SIG-M5 (cell line): ENCODE results near the gene PRR3.
"Not testable (repeated sequence)": the region's sequence is repeated elsewhere in the genome, so short reads cannot be mapped to it uniquely, and the experiment has no call there.

Experiments
- DNase-seq: peaks from one replicate; lab custom pipeline; 2025; lab: John Stamatoyannopoulos, UW

Gene PRR3

DNA sequence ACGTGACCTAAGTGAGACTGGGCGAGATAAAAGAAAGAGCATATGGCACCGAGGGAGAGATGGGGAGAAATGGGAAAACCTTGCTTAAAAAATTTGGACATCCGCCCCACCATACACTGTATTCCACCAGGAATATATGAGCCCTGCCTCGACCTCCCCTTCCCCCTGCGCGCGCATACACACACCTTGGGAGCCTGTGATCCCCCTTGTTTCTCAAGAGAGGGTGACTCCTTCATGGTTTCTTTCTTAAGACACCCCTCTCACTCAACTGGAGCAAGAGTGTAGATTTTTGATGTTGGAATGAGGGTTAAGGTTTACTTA lies 14.6 kb downstream of the PRR3 start:
- DNase-seq: no peak

DNA sequence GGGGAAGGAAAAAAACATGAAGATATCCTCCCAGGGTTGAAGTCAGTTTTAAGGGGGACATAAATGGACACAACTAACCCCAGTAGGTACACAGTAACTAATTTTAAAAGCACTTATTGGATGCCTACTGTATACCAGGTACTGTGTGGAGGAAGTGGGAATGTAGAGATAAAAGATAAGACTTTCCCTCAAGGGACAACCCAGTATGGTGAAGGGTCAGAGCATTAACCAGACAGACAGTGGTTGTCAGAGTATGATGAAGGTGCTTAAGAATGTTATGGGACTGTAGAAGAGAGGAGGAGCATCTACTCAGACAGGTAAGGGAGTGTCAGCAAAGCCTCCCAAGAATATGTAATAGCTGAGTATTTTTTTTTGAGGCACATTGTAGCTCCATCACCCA lies 15.1 kb downstream of the PRR3 start:
- no peak for DNase-seq

DNA sequence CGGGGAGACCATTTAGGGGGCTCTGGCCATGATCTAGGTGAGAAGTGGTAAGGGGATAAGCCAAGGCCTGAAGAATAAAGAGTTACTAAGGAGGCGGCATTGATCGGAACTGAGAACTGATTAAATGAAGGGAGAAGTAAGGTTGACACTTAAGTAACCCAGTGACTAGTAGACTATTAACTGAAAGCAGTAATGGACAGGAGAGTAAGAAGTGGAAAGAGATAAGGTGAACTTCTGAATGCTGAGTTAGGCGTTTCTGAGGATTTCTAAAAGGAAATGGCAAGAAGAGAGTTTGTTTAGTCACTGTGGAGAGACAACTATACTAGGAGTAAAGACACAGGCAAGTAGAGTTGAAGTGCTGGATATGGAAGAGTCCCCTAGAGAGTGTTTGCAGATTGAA lies 16.0 kb downstream of the PRR3 start:
- no peak for DNase-seq

DNA sequence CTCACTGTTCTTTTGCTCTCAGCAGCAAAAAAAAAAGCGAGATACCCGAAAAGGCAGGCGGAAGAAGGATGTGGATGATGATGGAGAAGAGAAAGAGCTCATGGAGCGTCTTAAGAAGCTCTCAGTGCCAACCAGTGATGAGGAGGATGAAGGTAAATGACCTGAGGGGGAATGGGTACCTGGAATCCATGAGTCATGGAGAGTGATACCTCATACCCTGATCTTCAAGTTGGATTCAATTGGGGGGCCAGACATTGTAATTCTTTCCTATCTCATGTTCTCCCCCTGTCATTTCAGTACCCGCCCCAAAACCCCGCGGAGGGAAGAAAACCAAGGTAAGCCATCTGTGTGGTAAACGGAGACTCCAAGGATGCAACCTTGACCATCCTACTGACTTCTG lies 21.0 kb downstream of the PRR3 start:
- no peak for DNase-seq

DNA sequence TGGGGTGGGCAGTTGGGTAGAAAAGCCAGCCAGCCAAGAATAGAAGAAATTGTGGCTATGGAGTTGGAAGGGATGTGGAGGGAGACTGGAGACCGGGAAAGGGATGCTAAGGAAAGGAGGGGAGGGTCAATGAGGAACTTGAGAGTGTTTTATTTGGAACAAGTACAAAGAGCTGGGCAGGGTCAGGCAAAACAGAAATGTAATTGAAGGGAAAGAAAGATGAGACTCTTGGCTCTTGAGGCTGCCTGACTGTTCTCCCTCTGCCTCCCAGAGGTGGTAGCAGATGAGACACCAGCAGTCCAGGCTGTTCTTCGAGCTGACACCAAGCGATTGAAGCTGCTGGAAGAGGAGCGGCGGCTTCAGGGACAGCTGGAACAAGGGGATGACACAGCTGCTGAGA lies 26.8 kb downstream of the PRR3 start:
- no peak for DNase-seq

DNA sequence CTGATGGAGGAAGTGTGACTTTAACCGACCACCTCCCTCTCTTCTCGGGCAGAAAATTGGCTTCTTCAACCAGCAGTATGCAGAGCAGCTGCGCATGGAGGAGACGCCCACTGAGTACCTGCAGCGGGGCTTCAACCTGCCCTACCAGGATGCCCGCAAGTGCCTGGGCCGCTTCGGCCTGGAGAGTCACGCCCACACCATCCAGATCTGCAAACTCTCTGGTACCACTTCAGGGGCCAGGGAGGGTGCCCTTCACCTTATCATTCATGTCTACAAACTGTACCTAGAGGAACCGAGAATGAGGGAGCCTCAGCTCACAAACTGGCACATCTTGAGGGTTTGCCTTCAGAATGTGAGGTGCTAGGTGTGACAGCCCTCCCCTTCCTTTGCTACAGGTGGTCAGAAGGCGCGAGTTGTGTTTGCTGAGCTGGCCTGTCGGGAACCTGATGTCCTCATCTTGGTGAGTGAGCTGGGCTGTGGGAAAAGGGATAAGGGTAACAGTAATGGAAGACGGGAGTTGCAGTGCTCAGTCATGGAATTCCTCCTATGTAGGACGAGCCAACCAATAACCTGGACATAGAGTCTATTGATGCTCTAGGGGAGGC lies 32.8 kb downstream of the PRR3 start:
- DNase-seq: no peak

DNA sequence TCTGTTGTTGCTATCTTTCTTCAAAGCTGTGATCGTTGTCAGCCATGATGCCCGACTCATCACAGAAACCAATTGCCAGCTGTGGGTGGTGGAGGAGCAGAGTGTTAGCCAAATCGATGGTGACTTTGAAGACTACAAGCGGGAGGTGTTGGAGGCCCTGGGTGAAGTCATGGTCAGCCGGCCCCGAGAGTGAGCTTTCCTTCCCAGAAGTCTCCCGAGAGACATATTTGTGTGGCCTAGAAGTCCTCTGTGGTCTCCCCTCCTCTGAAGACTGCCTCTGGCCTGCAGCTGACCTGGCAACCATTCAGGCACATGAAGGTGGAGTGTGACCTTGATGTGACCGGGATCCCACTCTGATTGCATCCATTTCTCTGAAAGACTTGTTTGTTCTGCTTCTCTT lies 33.4 kb downstream of the PRR3 start:
- DNase-seq: no peak

DNA sequence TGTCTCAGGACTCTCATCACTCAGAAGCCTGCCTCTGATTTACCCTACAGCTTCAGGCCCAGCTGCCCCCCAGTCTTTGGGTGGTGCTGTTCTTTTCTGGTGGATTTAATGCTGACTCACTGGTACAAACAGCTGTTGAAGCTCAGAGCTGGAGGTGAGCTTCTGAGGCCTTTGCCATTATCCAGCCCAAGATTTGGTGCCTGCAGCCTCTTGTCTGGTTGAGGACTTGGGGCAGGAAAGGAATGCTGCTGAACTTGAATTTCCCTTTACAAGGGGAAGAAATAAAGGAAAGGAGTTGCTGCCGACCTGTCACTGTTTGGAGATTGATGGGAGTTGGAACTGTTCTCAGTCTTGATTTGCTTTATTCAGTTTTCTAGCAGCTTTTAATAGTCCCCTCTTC lies 33.9 kb downstream of the PRR3 start:
- DNase-seq: no peak

DNA sequence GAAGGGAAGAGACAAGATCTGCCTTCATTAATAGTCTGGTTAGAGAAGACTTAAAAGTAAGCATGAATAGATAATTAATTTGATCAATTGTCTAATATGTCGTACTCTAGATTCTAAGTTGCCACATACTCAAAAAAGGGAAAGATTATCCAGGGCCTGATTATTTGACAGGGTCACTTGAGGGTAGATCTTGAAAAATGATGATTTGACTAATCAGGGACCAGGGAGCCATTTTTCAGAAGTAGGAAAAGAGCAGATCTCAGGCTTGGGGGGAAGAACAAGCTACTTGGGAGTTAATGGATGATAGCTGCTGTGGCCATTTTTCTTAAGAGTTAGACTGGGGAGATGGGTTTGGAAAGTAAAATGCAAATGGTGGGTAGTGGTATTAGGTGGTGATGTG lies 35.2 kb downstream of the PRR3 start:
- no peak for DNase-seq

DNA sequence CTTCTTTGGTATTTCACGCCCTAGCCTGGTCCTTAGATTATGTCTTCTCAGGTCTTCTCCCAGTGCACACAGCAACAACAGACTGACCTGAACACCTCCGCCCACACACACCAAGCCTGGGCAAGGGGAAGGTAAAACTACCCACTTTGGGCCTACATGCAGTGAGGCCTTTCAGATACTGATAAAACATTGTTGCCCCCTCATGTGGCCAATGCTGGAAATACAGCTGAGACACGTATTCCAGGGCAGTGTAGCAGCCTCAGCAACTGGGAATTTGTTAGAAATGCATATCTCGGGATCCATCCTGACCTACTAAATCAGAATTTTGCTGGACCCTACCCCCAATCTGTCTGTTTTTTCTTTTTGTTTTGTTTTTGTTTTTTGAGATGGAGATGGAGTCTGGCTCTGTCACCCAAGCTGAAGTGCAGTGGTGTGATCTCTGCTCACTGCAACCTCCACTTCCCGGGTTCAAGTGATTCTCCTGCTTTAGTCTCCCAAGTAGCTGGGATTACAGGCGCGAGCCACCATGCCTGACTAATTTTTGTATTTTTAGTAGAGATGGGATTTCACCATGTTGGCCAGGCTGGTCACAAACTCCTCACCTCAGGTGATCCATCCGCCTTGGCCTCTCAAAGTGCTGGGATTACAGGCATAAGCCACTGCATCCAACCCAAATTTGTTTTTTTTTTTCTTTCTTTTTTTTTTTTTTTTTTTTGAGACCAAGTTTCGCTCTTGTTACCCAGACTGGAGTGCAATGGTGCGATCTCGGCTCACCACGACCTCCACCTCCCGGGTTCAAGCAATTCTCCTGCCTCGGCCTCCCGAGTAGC lies 40.4 kb downstream of the PRR3 start:
- DNase-seq: not testable (repeated sequence)

DNA sequence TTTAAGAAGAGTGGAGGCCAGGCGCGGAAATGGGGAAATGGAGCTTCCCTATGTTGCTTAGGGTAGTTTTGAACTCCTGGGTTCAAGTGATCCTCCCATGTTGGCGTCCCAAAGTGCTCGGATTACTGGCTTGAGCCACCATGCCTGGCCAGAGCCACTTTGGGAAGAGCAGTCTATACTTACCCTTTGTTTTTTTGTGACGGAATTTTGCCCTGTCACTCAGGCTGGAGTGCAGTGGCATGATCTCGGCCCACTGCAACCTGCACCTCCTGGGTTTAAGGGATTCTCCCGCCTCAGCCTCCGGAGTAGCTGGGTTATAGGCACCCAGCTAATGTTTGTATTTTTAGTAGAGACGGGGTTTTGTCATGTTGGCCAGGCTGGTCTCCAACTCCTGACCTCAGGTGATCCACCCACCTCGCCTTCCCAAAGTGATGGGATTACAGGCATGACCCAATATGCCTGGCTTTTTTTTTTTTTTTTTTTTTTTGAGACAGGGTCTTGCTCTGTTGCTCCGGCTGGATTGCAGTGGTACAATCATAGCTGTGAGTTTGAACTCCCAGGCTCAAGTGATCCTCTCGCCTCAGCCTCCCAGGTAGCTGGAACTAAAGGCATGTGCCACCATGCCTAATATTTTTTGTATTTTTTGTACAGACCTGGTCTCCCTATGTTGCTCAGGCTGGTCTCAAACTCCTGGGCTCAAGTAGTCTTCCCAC lies 42.0 kb downstream of the PRR3 start:
- DNase-seq: no peak

DNA sequence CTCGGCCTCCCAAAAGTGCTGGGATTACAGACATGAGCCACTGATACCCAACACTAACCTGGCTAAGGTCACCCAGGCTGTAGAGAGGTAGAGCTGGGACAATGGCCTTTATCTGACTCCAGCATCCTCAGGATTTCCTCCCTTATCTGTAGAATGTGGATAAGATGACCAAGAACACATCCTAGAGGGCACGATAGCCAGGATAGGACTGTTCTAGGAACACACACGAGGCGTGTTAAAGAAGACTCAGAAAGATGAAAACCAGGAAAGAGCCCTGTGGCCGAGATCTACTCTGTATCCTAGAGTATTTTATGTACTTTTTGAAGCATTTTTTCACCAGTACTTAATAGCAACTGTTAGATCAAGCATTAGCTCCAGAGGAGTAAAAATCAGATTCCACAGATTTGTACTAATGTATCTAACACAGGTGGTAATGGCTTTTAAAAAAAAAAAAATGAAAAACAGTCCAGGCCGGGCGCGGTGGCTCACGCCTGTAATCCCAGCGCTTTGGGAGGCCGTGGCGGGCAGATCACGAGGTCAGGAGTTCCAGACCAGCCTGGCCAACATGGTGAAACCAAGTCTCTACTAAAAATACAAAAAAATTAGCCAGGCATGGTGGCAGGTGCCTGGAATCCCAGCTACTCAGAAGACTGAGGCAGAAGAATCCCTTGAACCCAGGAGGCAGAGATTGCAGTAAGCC lies 42.7 kb downstream of the PRR3 start:
- DNase-seq: no peak

DNA sequence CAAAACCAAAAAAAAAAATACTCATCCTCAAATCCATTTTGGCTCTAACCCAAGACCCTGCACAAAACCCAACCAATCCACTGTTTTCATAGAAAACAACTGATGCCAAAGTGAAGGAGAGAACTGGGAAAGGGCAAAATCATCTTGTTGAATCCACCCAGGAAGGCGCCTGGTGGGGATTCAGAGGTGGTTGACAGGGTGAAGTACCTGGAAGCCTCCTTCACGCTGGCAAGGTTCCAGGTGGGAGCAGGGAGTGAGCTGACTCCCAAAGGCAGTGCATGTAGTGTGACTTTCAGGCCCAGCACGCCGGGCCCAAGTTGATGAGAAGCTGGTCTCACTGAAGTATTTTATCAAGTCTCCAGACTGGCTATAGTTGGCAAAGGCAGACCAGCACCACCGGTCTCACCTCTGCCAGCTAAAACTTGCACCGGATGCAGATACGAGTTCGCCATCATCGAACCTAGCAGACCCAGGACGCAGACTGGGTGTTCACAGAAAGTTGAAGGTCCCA lies 43.4 kb downstream of the PRR3 start:
- DNase-seq: no peak

DNA sequence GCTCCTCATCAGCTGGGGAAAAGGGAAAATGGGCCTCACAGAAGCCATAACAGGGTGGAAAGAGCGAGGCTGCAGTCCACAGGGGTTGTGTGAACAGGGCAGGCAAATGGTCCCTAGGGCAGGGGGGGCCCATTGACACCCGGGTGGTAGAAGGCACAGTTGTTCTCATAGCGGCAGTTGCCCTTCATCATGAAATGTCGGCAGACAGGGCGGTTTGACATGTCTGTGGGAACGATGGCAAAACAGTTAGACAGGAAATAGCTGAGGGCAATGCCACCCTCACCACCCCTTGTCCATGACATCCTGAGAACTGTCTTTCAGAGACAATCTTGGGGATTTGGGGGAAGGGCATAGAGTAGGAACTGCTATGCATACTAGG lies 44.3 kb downstream of the PRR3 start:
- DNase-seq: no peak

DNA sequence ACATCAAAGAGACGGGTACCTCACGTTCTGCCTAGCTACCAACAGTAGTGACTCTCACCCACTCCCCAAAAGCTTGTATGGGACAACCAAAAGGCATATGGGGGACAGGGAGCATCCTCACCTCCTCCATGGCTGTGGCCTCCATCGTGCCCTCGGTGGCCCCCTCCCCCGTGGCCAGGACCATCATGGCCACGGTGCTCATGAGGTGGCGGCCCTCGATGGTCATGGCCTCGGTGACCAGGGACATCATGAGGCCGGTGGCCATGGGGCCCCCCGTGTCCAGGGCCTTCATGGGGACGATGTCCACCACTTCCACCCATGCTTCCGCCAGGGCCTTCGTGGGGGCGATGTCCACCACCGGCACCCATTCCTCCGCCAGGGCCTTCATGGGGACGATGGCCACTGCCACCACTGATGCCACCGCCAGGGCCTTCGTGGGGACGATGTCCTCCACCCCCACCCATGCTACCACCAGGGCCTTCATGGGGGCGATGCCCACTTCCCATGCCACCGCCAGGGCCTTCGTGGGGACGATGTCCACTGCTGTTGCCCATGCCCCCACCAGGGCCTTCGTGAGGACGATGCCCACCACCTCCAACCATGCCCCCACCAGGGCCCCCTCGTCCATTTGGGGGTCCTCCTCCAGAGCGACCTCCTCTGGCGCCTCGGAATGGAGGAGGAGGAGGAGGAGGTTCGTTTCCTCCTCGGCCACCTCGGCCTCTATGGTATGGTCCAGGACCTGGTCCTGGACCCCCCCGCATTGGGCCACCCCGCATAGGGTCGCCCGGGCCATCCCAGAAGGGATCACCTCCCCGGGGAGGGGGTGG lies 44.9 kb downstream of the PRR3 start:
- DNase-seq: no peak

DNA sequence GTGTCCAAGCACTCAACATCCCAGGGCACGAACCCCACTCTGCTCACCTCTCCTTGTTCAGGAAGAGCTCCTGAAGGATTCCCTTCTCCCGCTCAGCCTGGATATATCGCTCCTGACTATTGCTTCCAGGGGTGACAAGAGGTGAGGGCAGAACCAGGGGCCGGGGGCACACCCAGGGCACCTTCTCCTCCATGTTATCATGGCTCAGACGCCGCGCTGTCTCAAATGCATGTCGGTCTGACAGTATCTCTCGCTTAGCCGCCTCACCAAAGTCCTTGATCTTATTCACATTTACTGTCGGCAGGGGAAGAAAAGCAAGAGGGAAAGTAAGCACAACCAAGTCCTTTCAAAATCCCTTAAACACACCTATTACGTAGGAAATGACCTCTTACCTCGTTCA lies 46.9 kb downstream of the PRR3 start:
- no peak for DNase-seq

DNA sequence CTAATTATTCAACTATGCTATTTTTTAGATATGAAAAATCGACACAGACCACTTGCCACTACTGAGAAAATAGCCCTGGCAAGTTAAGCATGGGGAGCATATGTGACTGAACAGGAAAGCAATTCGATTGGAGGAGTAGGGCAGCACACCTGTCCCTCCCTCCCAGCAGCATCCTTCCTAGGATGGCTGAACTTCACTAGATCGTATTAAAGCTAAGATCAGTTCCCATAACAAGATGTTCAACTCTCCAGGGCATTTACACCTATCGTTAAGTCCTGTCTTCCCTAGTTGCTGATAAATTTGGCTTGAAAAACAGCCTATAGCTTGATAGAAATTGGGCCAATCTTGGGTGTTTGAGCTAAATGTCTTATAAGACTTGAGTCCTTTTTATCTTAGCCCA lies 53.0 kb downstream of the PRR3 start:
- DNase-seq: no peak

DNA sequence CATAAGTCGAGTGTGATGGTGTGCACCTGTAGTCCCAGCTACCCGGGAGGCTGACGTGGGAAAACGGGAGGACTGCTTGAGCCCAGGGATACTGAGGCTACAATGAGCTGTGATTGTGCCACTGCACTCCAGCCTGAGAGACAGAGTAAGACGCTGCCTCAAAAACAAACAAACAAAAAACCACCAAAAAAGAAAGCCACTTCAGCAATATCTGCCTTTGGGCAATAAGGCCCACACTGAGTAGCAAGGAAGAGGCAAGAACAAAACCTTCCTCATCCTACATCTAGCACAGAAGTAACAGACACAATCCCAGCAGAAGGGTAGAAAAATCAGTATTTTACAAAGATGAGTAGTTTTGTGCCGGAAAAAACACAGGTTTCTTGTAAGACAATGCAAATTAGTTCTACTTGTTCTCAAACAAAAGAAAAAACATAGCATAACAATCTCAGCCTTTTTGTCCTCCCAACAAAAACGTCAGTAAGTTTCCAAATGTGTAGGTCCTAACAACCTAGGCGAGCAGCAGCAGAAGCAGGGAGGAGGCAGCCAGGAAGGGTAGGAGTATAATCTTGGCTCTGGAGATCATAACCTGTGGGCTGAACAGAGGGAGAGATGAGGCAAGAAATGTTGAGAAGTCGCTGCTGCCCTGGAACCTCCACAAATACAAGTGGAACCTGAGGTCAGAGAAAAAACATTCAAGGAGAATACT lies 54.2 kb downstream of the PRR3 start:
- no peak for DNase-seq

DNA sequence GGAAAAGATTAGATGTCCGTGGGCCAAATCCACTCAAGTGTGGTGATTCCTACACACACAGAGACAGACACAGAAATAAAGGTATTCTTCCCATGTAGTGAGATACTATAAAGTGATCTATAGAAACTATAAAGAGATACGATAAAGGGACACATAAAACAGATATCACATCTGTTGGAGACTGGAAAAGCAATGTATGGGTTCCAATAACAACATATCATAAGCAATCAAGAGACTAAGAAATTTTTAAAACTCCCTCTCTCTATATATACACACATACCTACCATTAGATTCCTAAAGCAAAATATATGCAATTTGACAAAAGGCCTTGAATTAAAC lies 54.7 kb downstream of the PRR3 start:
- DNase-seq: no peak

DNA sequence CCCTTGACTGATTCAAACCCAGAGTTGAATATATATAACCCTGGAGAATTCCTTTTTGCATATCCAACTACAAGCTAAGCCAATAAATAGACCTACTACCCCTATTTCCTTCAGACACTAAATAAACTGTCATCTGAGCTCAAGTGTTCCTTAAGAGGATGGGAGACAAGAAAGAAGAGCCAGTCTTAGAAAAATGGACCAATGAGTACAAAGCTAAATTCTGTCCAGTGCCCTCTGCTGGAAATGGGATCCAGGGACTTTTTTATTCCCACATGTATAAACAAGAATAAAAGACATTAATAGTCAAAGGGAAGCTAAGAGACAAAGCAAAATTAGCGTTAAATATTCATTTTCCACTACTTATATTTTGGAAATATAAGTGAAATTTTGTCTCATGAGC lies 55.1 kb downstream of the PRR3 start:
- DNase-seq: no peak

DNA sequence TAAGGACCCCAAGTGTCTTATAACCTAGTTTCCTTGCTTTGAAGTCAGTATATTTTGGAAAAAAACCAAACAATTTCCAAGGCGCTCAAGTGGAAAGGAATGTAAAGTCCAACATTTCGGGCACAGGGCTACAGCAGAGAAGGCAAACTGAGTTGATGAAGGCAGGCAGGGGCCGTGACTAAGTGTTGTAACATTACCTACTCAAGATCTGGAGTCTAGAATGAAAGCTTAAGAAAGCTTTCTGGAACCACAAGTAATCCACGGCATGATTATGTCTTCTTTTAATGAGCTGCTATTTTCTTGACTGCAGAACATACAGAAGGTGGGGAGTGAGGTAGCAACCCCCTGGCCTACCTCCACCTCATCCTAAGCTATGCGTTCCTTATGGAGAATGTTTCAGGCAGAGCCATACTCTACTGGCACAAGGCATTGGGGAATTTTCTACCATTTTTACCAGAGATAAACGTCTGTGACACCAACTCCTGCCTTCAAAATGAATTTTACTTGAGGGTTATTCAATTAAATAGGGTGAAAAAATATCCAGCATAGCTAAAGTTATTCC lies 55.7 kb downstream of the PRR3 start:
- no peak for DNase-seq
